Thyroid gland (tissue), 4 donors: Measurements from ENCODE around the gene COL23A1. TPM values are rescaled to one million over a fixed set of nuclear protein-coding genes. Genes with fewer than 3 reads are reported as not detected.

Experiments
- DNase-seq, 2 donors: peaks; one replicate each; pipeline ENCODE4 v3.0.0-alpha.2; 2019
- H3K27ac ChIP-seq, 3 donors: fragments of 200-600 bp; sonication (generic); 1 replicate in 2 of 3; 2 replicates in 1 of 3; pipeline ENCODE4 v1.5.1; 2016 to 2019; ENCODE audit warnings: mild to moderate bottlenecking in 1 of 3, moderate library complexity in 1 of 3
- H3K27me3 ChIP-seq: fragments of 200-600 bp; sonication (generic); one replicate; pipeline ENCODE4 v1.5.1; 2019
- H3K36me3 ChIP-seq, 2 donors: fragments of 200-600 bp; sonication (generic); one replicate each; pipeline ENCODE4 v1.5.1; 2016 to 2019
- H3K4me1 ChIP-seq, 2 donors: fragments of 200-600 bp; sonication (generic); one replicate each; pipeline ENCODE4 v1.5.1; 2017 to 2019
- H3K4me3 ChIP-seq, 3 donors: fragments of 200-600 bp; sonication (generic); replicated peaks in 1 of 3; 1 replicate in 2 of 3; 2 replicates in 1 of 3; pipeline ENCODE4 v1.5.1; 2016; ENCODE audit warnings: mild to moderate bottlenecking in 1 of 3
- H3K9me3 ChIP-seq: fragments of 200-600 bp; sonication (generic); one replicate; pipeline ENCODE4 v1.5.1; 2017
- CTCF ChIP-seq, 6 experiments: fragments of 200-600 bp in 3 of 6; fragments of 450-650 bp in 3 of 6; sonication (generic) in 3 of 6; IDR thresholded peaks; one replicate each; pipeline ENCODE4 v1.5.1; 2016 to 2019; ENCODE audit warnings: antibody characterized with exemption in 6 of 6, mild to moderate bottlenecking in 2 of 6, inconsistent platforms in 1 of 6, moderate library complexity in 1 of 6
- POLR2A ChIP-seq, 2 donors: fragments of 450-650 bp; IDR thresholded peaks; one replicate each; pipeline ENCODE4 v1.6.1; 2017; ENCODE audit warnings: antibody characterized with exemption in 2 of 2, mild to moderate bottlenecking in 2 of 2, moderate library complexity in 1 of 2
- WGBS, 2 donors: methylation state at CpG; one replicate each; pipeline ENCODE4 v1.1.5; 2017; 5-methylcytosine and 5-hydroxymethylcytosine counted together
- intact Hi-C: fragments of 100-400 bp; cut with DNase I; formaldehyde crosslinking; loops from one replicate; pipeline ENCODE4 v1.15.1; 2023
- total RNA-seq, 4 donors: library from RNA; depleted of rRNA; stranded (reverse); fragments of >200 nt; gene quantifications; one replicate each; pipeline ENCODE4 v1.2.3, GENCODE V29; 2016

The COL23A1 gene
- total RNA-seq, 4 donors from 2014 or later, result 76.6 to 108 (median 95.7) TPM

GRCh38 chr5:178343306-178343705, 246.9 kb downstream of the COL23A1 start:
- no peaks in the 10 kb centered on the region for H3K27me3 ChIP-seq
- WGBS, 2 donors, result 73 to 77% methylated on average over 6 of the region's 6 CpGs
- H3K36me3 ChIP-seq, result no peaks in the 10 kb centered on the region
- H3K4me3 ChIP-seq, result no peak overlapping the region
- no peak for DNase-seq
- intact Hi-C loops, result no loop called here
- TF ChIP-seq POLR2A (IDR thresholded peaks at IDR 0.05), result no peak
- no peak for TF ChIP-seq CTCF (IDR thresholded peaks at IDR 0.05)
- no peaks in the 10 kb centered on the region for H3K9me3 ChIP-seq
- peaks cover 0 to 7% of the 10 kb centered on the region in 2 donors for H3K4me1 ChIP-seq
- no peak overlapping the region for H3K27ac ChIP-seq

- H3K4me1 ChIP-seq, result peaks cover 5 to 13% of the 10 kb centered on the region in 2 donors
- 92 to 96% methylated on average over 10 of the region's 10 CpGs for WGBS, 2 donors
- intact Hi-C loops, result no loop called here
- no peaks in the 10 kb centered on the region for H3K9me3 ChIP-seq
- H3K36me3 ChIP-seq, result no peaks in the 10 kb centered on the region
- TF ChIP-seq POLR2A (IDR thresholded peaks at IDR 0.05), result no peak
- no peak for TF ChIP-seq CTCF (IDR thresholded peaks at IDR 0.05)
- H3K4me3 ChIP-seq, result no peak overlapping the region
- H3K27me3 ChIP-seq, result no peaks in the 10 kb centered on the region
- no peak overlapping the region for H3K27ac ChIP-seq
- DNase-seq, result no peak
Measured at GRCh38 chr5:178341851-178342140, 248.4 kb downstream of the COL23A1 start.

GRCh38 chr5:178341091-178341850, 248.9 kb downstream of the COL23A1 start:
- no peaks in the 10 kb centered on the region for H3K27me3 ChIP-seq
- TF ChIP-seq POLR2A (IDR thresholded peaks at IDR 0.05) (no peak), CTCF (IDR thresholded peaks at IDR 0.05) (no peak)
- H3K9me3 ChIP-seq, result no peaks in the 10 kb centered on the region
- no peak for DNase-seq
- no peak overlapping the region for H3K27ac ChIP-seq
- H3K4me3 ChIP-seq, result no peak overlapping the region
- intact Hi-C loops, result no loop called here
- H3K36me3 ChIP-seq, result no peaks in the 10 kb centered on the region
- H3K4me1 ChIP-seq, result peaks cover 10 to 18% of the 10 kb centered on the region in 2 donors
- WGBS, 2 donors, result 92 to 98% methylated on average over 12 to 15 of the region's 15 CpGs

GRCh38 chr5:178340637-178341036, 249.6 kb downstream of the COL23A1 start:
- H3K4me1 ChIP-seq, result peaks cover 10 to 19% of the 10 kb centered on the region in 2 donors
- no peak overlapping the region for H3K4me3 ChIP-seq
- H3K36me3 ChIP-seq, result no peaks in the 10 kb centered on the region
- 92 to 97% methylated on average over 7 of the region's 9 CpGs for WGBS, 2 donors
- H3K27me3 ChIP-seq, result no peaks in the 10 kb centered on the region
- no peak for TF ChIP-seq CTCF (IDR thresholded peaks at IDR 0.05)
- no peak for TF ChIP-seq POLR2A (IDR thresholded peaks at IDR 0.05)
- H3K27ac ChIP-seq, result no peak overlapping the region
- DNase-seq, result no peak
- intact Hi-C loops, result no loop called here
- H3K9me3 ChIP-seq, result no peaks in the 10 kb centered on the region

GRCh38 chr5:178340187-178340586, 250.0 kb downstream of the COL23A1 start:
- no peak for TF ChIP-seq POLR2A (IDR thresholded peaks at IDR 0.05)
- no peak for TF ChIP-seq CTCF (IDR thresholded peaks at IDR 0.05)
- no peak for DNase-seq
- intact Hi-C loops, result no loop called here

More at GRCh38 chr5:178340187-178340586, 250.0 kb downstream of the COL23A1 start:
- no peaks in the 10 kb centered on the region for H3K9me3 ChIP-seq
- no peaks in the 10 kb centered on the region for H3K27me3 ChIP-seq
- H3K4me3 ChIP-seq, result no peak overlapping the region
- H3K4me1 ChIP-seq, result peaks cover 10 to 19% of the 10 kb centered on the region in 2 donors
- H3K27ac ChIP-seq, result no peak overlapping the region
- no peaks in the 10 kb centered on the region for H3K36me3 ChIP-seq
- 80 to 81% methylated on average over 7 of the region's 7 CpGs for WGBS, 2 donors
